HepG2 (cell line): ENCODE measurements around the gene CTSA. TPM values are rescaled to one million over a fixed set of nuclear protein-coding genes. Genes with fewer than 3 reads are reported as not detected.
A peak's percentile ranks its signal among the peaks of the same experiment; 100 is the strongest.

ENCODE experiments used
- HMG20B ChIP-seq: conservative IDR thresholded peaks from 2 replicates; pipeline ENCODE4 v1.6.1; 2016; ENCODE audit warnings: missing genetic modification reagents, missing compliant biosample characterization
- MAX ChIP-seq: IDR thresholded peaks from 2 replicates; pipeline ENCODE4 v1.6.1; 2012; ENCODE audit warnings: inconsistent platforms
- MIXL1 ChIP-seq: IDR thresholded peaks from 2 replicates; pipeline ENCODE4 v1.6.1; 2016
- MLXIP ChIP-seq: sonication (generic); formaldehyde crosslinking; IDR thresholded peaks from 2 replicates; pipeline ENCODE4 v1.9.0; 2021; ENCODE audit warnings: missing genetic modification reagents, borderline replicate concordance
- POGK ChIP-seq: sonication (generic); formaldehyde crosslinking; conservative IDR thresholded peaks from 2 replicates; pipeline ENCODE4 v1.8.0; 2022; ENCODE audit warnings: mild to moderate bottlenecking, moderate library complexity, missing genetic modification reagents
- REL ChIP-seq: sonication (generic); formaldehyde crosslinking; conservative IDR thresholded peaks from 2 replicates; pipeline ENCODE4 v1.8.0; 2022; ENCODE audit warnings: mild to moderate bottlenecking, missing genetic modification reagents, moderate library complexity
- ZBTB33 ChIP-seq: sonication (generic); formaldehyde crosslinking; IDR thresholded peaks from 2 replicates; pipeline ENCODE4 v1.4.0; 2020; ENCODE audit warnings: missing genetic modification reagents
- ZBTB7A ChIP-seq: sonication (generic); formaldehyde crosslinking; IDR thresholded peaks from 2 replicates; pipeline ENCODE4 v1.8.0; 2022; ENCODE audit warnings: mild to moderate bottlenecking, missing genetic modification reagents
- ZFP91 ChIP-seq: sonication (generic); formaldehyde crosslinking; IDR thresholded peaks from 2 replicates; pipeline ENCODE4 v1.9.0; 2022; ENCODE audit warnings: missing genetic modification reagents, mild to moderate bottlenecking, borderline replicate concordance
- ZNF180 ChIP-seq: sonication (generic); formaldehyde crosslinking; IDR thresholded peaks from 2 replicates; pipeline ENCODE4 v1.4.0; 2020; ENCODE audit warnings: low read depth, missing genetic modification reagents, borderline replicate concordance
- ZNF232 ChIP-seq: sonication (generic); formaldehyde crosslinking; IDR thresholded peaks from 2 replicates; pipeline ENCODE4 v1.4.0; 2020; ENCODE audit warnings: missing genetic modification reagents, borderline replicate concordance
- ZNF281 ChIP-seq: sonication (generic); formaldehyde crosslinking; IDR thresholded peaks from 2 replicates; pipeline ENCODE4 v1.4.0; 2020; ENCODE audit warnings: missing genetic modification reagents, borderline replicate concordance
- ZNF331 ChIP-seq: sonication (generic); formaldehyde crosslinking; IDR thresholded peaks from 2 replicates; pipeline ENCODE4 v1.4.0; 2020; ENCODE audit warnings: missing genetic modification reagents
- ZNF549 ChIP-seq: sonication (generic); formaldehyde crosslinking; IDR thresholded peaks from 2 replicates; pipeline ENCODE4 v1.5.0; 2020; ENCODE audit warnings: missing genetic modification reagents
- ZNF607 ChIP-seq: sonication (generic); formaldehyde crosslinking; IDR thresholded peaks from 2 replicates; pipeline ENCODE4 v1.5.1; 2020; ENCODE audit warnings: missing genetic modification reagents, mild to moderate bottlenecking, borderline replicate concordance
- ZNF678 ChIP-seq: sonication (generic); formaldehyde crosslinking; IDR thresholded peaks from 2 replicates; pipeline ENCODE4 v1.4.0; 2020; ENCODE audit warnings: mild to moderate bottlenecking, missing genetic modification reagents
- polyA plus RNA-seq, 8 experiments: library from polyadenylated mRNA; depleted of rRNA in 3 of 8; stranded (reverse) in 7 of 8; unstranded in 1 of 8; fragments of >200 nt; fragmentation: Illumina TruSeq in 4 of 8; extraction: Trizol in 4 of 8; gene quantifications; 2 replicates each; pipeline versions ENCODE4 v1.2.1 to v1.2.3, GENCODE V29; 2011 to 2016; ENCODE audit warnings: low read depth in 4 of 8, missing spikeins in 1 of 8, mixed read lengths in 1 of 8; ENCODE audit not compliant: insufficient read depth in 1 of 8
- total RNA-seq, 5 experiments: library from RNA; depleted of rRNA; stranded (reverse); fragments of >200 nt; fragmentation: Illumina TruSeq; extraction: Trizol; gene quantifications; 2 replicates each; pipeline ENCODE4 v1.2.3, GENCODE V29; 2016; ENCODE audit warnings: low read depth in 1 of 5

The CTSA gene
- total and polyA plus RNA-seq, 2 of the 13 experiments (the other 11 are each of a cell fraction or from before 2014, with no cell fraction given), result 202 to 231 TPM

- peak; percentile 75; the same call in 1 of the 2 replicates for TF ChIP-seq ZBTB33 (CRISPR knock-in tag)
- peak; percentile 83; the same call in 1 of the 2 replicates for TF ChIP-seq POGK
- TF ChIP-seq MAX, result peak; percentile 98
- no peak for TF ChIP-seq ZNF549 (CRISPR knock-in tag)
- peak; percentile 83 for TF ChIP-seq ZFP91 (CRISPR knock-in tag)
- TF ChIP-seq MIXL1 (CRISPR knock-in tag), result peak; percentile 80; the same call in 1 of the 2 replicates
- TF ChIP-seq ZBTB7A (CRISPR knock-in tag), result peak; percentile 51; the same call in 1 of the 2 replicates
- no peak for TF ChIP-seq ZNF180 (CRISPR knock-in tag)
- peak; percentile 98; the same call in 1 of the 2 replicates for TF ChIP-seq ZNF232 (CRISPR knock-in tag)
- TF ChIP-seq HMG20B (CRISPR knock-in tag), result peak; percentile 80; the same call in 1 of the 2 replicates
- TF ChIP-seq ZNF331, result peak; percentile 97
- TF ChIP-seq ZNF607 (CRISPR knock-in tag), result 0 out of 2 replicates have a peak, but pooled peaks have one; percentile 59
- TF ChIP-seq REL (CRISPR knock-in tag), result peak; percentile 37; the same call in 1 of the 2 replicates
- 0 out of 2 replicates have a peak, but pooled peaks have one; percentile 53 for TF ChIP-seq ZNF678
- peak; percentile 81; the same call in 1 of the 2 replicates for TF ChIP-seq ZNF281
- peak; percentile 97 for TF ChIP-seq MLXIP (CRISPR knock-in tag)
These were observed 55.2 kb downstream of the CTSA start (continued) for GRCh38 chr20:45946149-45946970.
